ENCODE results near the gene RAB34.

RAB34 gene

DNA sequence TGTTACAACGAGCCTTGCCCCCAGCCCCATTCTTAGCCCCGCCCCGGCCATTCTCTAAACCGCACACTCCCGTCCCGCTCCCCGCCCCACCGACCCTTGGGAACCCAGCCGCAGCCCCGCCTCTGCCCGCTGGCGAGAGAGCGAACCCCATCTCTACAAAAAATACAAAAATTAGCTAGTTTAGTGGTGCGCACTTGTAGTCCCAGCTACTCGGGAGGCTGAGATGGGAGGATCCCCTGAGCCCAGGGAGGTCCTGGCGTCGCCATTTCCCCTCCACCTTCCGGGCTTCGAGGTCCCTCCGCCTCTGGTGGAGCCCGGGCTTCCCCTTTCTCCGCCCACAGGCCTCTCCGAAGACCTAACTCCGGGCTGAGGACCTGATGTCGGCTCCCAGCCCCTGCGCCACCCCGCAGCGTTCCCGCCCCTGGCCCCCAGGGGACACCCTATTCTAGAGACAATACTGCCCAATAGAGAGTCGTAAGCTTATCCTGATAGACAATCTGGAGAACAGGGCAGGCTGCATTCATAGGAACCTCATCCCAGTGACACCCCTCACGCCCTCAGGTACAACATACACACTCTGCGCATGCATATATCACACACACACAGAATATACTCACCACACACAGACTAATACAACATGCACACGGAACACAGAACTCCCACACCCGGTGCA is 5.5 kb downstream of the RAB34 start:
- no peak for DNase-seq (ENCODE audit: low read depth, low spot score)

DNA sequence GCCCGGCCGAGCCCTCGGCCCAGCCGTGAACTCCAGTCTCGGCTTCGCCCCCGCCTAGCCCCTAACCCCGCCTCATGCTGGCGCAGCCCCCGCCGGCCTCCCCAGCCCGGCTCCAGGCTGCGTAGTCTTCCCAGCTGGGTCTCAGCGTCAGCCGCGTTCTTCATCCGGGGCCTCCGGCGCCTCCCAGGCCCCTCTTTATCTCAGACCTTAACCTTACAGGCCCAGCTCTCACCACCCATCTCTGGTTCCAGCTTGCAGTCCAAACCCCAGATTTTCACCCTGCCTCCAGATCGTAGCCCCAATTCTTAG is 6.0 kb downstream of the RAB34 start, which contains the start of gene PROCA1:
PROCA1 (minus strand) TSS at position 166 of the 309 bp plus-strand sequence. CDS start 228 bp downstream, outside the sequence.
- DNase-seq (ENCODE audit: low read depth, low spot score): no peak

DNA sequence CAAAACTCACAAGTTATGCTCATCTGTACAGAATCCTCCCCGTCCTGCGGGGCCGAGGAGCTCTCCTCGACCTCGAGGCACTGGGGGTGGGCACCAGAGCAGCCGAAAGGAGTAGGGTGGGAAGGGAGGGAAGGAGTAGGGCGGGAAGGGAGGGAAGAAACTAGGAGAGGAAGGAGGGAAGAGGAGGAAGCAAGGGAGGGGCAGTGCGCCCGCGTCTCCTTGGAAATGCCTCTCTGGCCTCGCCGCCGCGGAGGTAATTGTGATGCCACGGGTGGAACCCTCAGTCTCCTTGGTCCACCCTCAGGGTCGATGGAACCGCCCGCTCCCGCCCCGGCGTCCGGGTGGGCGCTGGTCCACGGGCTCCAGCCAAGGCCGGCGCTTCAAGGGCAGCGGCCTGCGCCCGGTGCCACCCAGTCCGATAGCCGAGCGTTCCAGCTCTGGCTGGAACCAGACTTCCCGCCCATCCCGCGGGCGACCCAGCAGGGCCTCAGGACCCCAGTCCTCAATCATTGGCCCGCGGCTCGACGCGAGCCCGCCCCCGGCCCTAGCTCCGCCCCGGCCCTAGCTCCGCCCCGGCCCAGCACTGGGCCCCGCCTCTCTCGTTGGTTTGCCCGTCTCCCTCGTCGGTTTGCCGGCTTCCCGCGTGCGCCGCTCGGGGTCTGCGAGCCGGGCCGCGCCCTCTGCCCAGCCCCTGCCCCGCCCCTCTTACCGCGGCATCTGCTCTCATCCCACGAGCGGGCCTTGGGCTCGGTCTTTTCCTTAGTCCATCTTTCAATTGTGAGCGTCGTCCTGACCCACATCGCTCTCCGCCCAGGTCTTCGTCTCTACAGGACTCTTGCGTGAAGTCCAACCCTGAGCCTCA is 6.6 kb downstream of the RAB34 start:
- peak; percentile 76 for DNase-seq (ENCODE audit: low read depth, low spot score)

DNA sequence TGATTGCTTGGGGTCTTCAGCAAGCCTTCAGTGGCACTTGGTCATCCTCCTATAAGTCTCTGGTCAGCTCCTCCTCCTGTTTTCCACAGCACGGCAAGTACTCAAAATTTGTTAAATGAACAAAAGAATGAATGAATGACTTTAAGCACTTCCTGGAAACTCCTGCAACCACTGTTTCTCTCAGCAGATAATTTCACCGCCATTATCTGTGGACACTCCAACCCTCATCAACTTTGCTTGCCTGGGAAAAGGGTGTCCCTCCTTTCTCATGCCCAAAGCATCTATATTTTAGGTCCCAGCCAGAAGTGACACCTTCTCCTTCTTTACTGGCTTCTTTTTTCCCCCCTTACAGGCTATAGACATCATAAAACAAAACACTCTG is 10.3 kb downstream of the RAB34 start:
- DNase-seq (ENCODE audit: low read depth, low spot score): no peak

DNA sequence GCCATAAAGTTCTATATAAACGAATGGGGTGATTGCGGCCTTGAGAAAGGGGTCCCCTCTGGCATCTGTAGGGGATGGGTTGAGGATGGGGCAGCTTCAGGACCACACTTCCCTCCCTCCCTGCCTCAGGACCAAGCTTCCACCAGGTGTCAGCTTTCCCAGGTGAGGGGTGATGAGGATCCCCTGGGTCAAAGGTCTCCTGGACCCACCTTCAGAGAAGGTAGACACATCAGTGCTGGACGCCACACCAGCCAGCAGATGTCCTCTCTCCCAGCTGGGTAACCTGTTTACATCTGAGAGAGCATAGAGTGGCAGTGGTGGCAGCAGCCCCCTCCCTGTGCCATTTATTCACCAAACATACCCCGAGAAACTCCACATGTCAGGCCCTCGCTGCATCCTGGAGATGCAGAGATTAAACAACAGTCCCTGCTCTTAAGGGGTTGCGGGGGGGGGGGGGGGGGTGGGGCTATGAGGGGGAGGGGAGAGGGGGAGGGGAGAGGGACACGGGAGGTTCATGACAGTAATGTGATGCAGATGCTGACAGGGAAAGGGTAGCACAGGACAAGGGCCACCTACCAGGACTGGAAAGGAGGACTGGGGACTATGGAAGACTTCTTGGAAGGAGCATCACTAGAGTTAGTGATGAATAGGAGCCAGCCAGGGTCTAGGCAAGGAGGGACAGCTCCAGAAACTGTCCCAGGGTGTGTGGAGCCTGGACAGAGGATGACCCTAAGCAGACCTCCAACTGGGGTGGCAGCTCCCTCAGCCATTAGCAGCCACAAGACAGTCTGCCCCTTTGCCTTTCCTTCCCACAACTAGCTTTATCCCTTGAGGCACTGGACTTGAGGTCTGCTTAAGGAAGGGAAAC is 11.0 kb downstream of the RAB34 start:
- no peak for DNase-seq (ENCODE audit: low read depth, low spot score)

DNA sequence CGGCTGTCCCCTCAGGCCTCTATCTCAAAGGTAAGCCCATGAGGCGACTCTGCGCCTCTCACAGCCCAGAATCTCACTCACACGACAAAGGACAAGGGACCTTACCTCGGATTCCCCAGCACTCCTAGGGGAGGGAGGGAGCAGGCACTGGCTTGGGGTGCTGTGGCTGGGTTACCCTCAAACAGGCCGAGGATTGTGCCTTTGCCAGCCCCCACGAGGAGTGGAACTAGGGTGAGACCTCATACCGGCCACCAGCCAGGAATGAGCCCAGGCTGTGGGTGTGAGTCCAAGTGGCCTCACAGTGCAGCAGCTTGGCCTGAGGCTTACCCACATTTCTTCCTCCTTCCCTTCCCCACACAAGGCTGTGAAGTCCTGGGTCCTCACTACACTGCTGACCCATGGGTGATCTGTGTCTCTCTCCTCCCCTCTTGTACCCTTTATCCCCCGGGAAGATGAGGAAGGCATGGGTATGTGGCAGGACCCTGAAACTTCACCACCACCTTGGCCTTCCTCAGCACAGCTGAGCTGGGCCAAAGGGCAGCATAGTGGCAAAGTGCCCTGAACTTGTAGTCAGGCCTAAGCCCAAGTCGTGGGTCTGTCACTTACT is 11.8 kb downstream of the RAB34 start:
- DNase-seq (ENCODE audit: low read depth, low spot score): no peak

DNA sequence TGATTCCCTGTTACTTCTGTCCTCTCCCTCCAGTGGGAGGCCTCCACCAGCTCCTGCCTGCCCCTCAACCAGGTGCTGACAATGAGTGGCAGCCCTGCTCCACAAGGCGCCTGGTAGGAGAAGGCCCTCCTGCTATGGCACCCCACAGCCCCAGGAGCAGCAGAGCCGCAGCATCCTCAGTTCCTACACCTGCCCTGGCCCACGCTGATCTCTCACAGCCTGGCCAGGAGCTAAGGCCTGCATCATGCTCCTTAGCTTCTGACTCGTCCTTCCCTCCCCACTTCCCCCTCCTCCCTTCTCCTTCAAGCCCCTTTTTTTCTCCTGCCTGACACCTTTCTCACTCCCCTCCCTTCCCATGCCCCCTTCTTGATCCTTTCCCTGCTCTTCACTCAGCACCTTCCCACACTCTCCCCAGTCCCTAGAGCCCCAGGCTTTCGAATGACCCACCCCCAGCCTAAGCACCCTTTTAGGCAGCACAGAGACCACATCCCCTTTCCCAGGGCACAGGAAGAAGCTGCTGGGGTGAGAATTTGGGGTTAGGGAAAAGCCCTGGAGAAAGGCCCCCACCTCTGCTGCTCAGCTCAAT is 12.5 kb downstream of the RAB34 start:
- no peak for DNase-seq (ENCODE audit: low read depth, low spot score)

DNA sequence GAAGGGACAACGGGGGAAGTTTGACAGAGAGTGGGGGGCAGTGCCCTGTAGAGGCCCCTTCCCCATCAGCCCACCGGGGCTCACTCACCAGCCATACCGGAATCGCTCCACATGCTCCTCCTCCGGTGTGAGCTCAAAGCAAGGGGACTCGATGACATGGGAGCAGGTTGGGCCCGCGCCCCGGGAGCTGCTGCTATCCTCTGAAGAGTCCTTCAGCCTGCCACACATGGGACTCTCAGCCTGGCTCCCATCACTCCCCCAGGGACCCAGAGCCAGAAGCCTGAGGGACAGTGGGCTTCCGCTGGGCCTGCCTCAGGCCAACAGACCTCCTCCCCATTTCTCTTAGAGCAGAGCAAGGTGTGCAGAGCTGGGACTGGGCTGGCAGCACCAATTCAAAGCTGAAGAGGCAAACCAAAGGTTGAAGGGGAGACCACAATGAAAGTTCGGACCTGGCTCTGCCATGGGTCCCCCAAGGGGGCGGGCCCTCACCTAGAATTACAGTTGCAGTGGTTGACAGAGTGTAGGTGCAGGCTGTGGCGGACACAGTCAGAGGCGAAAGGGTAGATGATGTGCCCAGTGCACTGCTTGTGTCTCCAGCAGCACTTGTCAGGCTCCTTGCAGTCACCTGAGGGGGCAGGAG is 13.3 kb downstream of the RAB34 start:
- DNase-seq (ENCODE audit: low read depth, low spot score): no peak

DNA sequence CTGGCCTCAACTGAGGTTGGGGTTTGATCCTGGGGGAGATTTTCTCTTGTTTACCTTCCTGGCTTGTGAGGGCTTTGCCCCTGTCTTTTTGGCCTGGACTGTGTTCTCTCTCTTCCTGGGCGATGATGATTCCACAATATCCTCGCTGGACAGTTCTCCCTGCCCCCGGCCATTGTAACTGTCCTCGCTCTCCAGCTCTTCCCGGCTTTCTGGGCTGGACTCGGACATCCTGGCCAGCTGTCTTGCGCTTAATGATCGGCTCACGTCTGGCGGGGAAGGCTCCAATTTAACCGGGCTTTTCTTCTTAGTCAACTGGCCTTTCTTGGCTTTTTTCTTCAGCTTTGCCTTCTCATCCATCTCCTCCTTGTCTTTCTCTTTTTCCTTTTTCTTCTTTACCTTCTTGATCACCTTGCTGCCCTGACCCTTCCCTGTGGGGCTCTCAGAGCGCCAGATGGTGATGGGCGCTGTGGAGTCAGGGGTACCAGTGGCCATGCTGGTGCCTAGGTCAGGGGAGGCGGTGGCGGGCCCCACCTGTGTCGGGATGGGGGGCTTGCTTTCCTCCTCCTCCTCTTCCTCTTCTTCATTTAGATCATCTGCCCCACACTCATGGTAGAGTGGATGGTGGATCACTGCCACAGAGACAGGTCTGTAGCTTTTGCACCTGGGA is 14.0 kb downstream of the RAB34 start:
- DNase-seq (ENCODE audit: low read depth, low spot score): no peak

DNA sequence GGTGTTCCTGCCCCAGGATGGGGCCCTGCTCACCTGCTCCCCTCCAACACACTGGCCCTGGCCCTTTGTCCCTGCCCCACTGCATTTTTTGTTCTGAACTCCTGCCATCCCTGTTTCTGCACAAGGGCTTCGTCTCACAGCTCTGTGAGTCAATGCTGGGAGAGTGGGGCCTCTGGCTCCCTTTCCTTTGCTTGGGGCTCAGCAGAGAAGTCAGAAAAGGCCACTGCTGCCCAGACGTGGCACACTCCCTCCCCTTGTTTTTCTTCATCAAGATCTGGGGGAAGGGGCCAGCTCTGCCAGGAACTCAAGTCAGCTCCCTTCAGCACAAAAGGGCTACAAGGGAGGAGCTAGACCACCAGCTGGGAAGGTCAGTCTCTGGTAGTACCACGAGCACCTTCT is 14.9 kb downstream of the RAB34 start:
- no peak for DNase-seq (ENCODE audit: low read depth, low spot score)

DNA sequence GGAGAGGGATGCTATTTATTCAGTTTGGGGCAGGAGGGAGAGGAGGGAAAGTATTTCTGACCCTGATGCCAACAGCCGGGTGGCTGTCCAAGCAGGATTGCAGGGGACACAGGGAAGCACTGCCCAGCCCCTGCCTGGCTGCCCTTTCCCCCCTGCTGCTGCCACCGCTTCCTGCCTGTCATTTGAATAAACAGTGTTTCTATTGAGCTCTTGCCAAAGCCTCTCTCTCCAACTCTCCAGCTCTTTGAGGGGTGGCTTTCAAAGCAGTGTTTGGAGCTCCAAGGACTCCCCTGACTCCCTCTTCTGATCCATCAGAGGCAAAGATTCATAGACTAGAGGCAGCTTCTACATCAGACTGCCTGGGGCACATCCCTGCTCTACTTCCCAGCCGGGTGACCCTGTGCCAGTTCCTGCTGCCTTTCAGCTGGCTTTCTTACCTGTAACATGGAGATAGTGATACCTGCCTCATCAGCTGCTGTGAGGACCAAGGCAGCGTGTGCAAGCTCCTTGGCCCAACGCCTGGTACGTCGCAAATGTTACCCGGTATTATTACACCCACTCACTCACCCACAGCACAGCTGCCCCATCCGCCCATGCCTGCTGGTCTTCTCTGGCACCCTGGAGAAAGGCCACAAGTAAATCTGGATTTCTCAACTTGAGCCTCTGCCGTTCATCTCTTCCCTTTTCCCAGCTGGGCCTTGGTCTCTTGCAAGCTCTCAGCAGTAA is 15.5 kb downstream of the RAB34 start:
- no peak for DNase-seq (ENCODE audit: low read depth, low spot score)

DNA sequence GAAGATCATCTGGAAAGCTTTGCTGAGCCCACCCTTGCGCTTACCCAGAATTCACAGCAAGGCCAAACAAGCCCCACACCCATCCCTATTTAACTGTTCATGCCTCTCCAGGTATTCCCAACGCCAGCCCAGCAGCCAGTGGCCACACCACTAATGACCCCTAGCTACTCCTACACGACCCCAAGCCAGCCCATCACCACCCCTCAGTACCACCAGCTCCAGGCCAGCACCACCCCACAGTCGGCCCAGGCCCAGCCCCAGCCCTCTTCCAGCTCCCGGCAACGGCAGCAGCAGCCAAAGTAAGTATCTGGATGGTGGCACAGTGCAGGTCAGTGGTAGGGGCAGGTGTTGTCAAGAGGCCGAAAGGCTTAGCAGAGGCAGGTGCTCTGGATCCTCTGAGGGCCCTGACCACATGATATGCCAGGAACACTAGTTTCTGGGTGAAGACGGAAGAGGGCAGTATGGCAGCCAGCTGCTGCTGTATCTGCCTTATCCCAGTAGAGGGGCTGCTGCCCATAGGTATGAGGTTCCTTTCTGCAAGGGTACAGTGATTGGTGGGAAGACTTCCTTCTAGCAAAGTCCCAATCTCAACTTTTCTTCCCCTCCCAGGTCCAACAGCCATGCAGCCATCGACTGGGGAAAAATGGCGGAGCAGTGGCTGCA is 16.7 kb downstream of the RAB34 start:
- DNase-seq (ENCODE audit: low read depth, low spot score): no peak

DNA sequence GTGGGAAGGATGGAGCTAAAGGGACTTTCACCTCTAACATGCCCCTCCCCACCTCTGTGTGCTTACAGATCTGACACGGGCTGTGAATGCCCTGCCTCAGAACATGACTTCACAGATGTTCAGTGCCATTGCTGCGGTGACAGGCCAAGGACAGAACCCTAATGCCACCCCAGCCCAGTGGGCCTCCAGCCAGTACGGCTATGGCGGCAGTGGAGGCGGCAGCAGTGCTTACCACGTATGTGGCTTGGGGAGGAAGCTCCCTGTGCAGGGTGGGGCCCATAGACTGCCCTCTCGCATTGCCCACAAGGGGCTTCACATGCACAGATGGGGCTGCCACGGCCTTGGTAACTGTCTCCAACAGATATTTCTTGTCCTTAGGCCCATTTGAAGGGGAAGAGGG is 17.4 kb downstream of the RAB34 start:
- no peak for DNase-seq (ENCODE audit: low read depth, low spot score)

DNA sequence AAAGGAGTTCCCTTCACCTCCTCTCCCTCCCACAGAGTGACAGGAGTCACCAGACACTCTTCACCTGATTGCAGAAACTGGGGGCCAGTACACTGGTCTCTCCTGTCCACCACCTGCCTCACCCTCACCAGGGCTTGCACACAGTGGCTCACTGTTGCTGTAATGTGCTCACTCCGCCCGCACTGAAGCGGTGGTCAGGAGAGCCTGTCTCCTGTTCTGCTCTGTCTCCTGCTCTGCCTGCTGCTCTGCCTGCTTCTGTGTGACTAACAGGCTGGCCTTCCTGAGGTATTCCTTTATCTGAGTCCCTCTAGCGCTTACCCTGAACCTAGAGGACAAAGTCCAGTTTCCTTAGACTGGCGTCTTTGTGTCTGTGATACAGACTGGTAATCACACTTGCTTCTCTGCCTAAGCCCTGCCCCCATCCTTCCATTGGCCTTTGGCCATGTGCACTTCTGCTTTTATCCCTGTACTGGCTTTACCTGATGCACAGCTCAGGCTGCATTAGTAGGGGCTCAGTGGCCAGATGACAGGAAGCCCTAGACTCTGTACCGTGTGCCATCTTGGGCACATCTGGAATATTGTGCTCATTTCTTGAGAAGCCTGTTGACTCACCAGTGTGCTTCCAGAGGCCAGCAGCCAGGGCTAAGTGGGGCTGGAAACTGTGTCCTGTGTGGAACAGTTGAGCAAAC is 19.3 kb downstream of the RAB34 start:
- DNase-seq (ENCODE audit: low read depth, low spot score): no peak

DNA sequence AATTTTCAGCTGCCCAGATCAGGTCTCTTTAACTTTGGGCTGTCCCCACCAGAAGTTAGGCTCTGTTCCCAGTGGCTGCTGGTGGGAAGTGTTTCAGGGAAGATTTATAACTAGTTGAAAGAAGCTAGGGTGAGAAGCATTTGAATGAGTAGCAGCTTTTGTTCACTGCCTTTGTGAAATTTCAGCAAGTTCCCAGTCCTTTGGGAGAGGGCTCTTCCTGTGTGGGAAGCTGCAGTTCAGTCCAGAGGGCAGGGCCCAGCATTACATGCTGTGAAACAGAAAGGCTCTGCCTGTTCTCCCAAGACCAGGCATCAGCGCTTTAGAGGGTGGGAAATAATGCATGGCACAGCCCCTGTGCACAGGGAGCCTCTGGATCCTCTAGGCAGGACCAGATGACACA is 23.8 kb downstream of the RAB34 start:
- DNase-seq (ENCODE audit: low read depth, low spot score): no peak

DNA sequence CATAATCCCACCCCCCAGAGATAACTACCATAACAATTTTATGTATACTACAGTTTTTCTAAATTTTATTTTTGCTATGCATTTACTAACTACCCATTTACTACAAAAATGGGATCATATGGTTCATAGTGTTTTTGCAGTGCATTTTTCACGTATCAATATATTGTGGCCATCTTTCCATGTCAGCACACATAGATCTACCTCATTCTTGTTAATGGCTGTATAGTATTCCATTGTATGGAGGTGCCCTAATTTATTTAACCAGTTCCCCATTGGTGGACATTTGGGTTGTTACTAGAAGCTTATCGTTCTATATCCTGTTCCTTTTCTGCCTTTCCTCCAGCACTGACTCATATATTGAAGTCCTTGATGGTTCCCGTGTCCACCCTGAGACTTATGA is 28.7 kb downstream of the RAB34 start:
- DNase-seq (ENCODE audit: low read depth, low spot score): no peak

DNA sequence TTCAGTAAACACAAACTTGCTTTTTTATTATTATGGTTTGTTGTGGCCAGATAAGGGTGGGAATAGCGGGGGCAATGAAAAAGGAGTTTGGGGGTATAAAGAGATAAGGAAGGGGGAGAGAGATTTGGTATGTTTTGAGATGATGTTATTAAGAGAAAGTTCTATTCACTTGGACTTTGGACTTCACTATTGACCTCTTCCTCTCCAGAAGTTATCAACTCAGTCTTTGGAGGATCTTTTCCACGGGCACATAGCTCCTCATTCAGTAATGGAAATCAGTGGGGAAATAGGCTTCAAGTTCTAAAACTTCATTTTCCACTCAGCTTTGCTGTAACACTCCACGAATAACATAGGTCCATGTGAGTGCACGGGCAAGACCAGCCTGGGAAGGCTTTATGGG is 29.2 kb downstream of the RAB34 start:
- DNase-seq (ENCODE audit: low read depth, low spot score): no peak

DNA sequence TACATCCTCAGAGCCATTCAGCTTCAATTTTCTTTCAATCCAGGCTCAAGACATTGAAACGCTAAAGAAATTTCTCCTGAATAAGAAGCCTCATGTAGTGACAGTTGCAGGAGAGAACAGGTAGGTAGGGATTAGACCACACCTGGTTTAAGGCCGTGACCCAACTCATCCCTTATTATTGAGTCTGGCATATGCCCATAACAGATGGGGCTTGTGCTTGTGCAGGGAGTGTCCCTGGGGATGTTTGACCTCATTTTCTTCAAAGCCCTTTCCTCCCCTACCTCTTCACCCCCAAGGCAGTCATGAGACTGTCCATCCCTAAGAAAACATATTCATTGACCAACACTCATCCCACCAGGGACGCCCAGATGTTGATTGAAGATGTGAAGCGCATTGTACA is 31.4 kb downstream of the RAB34 start:
- DNase-seq (ENCODE audit: low read depth, low spot score): no peak

DNA sequence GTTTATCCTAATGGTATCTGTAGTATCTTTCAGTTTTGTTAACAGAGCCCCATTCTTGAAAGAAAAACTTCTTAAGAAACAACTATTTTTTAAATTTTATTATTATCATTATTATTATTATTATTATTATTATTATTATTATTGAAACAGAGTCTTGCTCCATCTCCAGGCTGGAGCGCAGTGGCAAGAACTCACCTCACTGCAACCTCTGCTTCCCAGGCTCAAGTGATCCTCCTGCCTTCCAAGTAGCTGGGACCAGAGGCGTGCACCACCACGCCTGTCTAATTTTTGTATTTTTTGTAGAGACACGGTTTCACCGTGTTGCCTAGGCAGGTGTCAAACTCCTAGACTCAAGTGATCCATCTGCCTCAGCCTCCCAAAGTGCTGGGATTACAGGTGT is 32.3 kb downstream of the RAB34 start:
- DNase-seq (ENCODE audit: low read depth, low spot score): no peak

Data from iPS DF 19.7 (cell line).